HepG2 (cell line): ENCODE measurements around the gene UPB1. TPM values are rescaled to one million over a fixed set of nuclear protein-coding genes. Genes with fewer than 3 reads are reported as not detected.

Source experiments
- CEBPZ ChIP-seq: IDR thresholded peaks from 2 replicates; pipeline ENCODE4 v1.6.1; 2012; ENCODE audit warnings: low read length, improper control_type of control experiment
- CHD4 ChIP-seq: fragments of 200-600 bp; sonication (generic); IDR thresholded peaks from 2 replicates; pipeline ENCODE4 v1.7.0; 2017; ENCODE audit warnings: mild to moderate bottlenecking, low read length, borderline replicate concordance
- CREB3 ChIP-seq: sonication (generic); formaldehyde crosslinking; IDR thresholded peaks from 2 replicates; pipeline ENCODE4 v1.5.0; 2020; ENCODE audit warnings: missing genetic modification reagents
- ELF1 ChIP-seq: sonication (generic); formaldehyde crosslinking; IDR thresholded peaks from 2 replicates; pipeline ENCODE4 v1.4.0; 2020; ENCODE audit warnings: missing genetic modification reagents
- FOXA1 ChIP-seq, 2 experiments: fragments of 450-650 bp in 1 of 2; sonication (generic) in 1 of 2; formaldehyde crosslinking in 1 of 2; IDR thresholded peaks; 2 replicates each; pipeline versions ENCODE4 v1.4.0 to v1.6.1; 2016 to 2020; ENCODE audit warnings: missing genetic modification reagents in 1 of 2
- GRHL1 ChIP-seq: sonication (generic); formaldehyde crosslinking; conservative IDR thresholded peaks from 2 replicates; pipeline ENCODE4 v1.8.0; 2022; ENCODE audit warnings: missing genetic modification reagents
- IRX3 ChIP-seq: sonication (generic); formaldehyde crosslinking; IDR thresholded peaks from 2 replicates; pipeline ENCODE4 v1.8.1; 2023; ENCODE audit warnings: mild to moderate bottlenecking, low read depth, missing genetic modification reagents, borderline replicate concordance
- MED8 ChIP-seq: sonication (generic); formaldehyde crosslinking; IDR thresholded peaks from 2 replicates; pipeline ENCODE4 v1.8.1; 2023; ENCODE audit warnings: mild to moderate bottlenecking, missing genetic modification reagents; ENCODE audit not compliant: insufficient replicate concordance
- PHF21A ChIP-seq: sonication (generic); formaldehyde crosslinking; IDR thresholded peaks from 2 replicates; pipeline ENCODE4 v1.5.0; 2020; ENCODE audit warnings: mild to moderate bottlenecking, missing genetic modification reagents
- PHF8 ChIP-seq: sonication (generic); formaldehyde crosslinking; IDR thresholded peaks from 2 replicates; pipeline ENCODE4 v1.5.0; 2020; ENCODE audit warnings: missing genetic modification reagents
- PLRG1 ChIP-seq: fragments of 450-650 bp; conservative IDR thresholded peaks from 2 replicates; pipeline ENCODE4 v1.6.1; 2016
- POLR2A ChIP-seq, 2 experiments: IDR thresholded peaks; 2 replicates each; pipeline ENCODE4 v1.6.1; 2011; ENCODE audit warnings: low read depth in 2 of 2, low read length in 2 of 2, mild to moderate bottlenecking in 1 of 2, moderate library complexity in 1 of 2; ENCODE audit not compliant: insufficient read depth in 1 of 2
- POLR2G ChIP-seq: fragments of 200-400 bp; formaldehyde crosslinking; IDR thresholded peaks from 2 replicates; pipeline ENCODE4 v1.6.1; 2018; ENCODE audit warnings: mild to moderate bottlenecking, low read depth, low read length, moderate library complexity
- THAP7 ChIP-seq: sonication (generic); formaldehyde crosslinking; IDR thresholded peaks from 2 replicates; pipeline ENCODE4 v1.8.1; 2023; ENCODE audit warnings: mild to moderate bottlenecking, missing genetic modification reagents
- TOPORS ChIP-seq: sonication (generic); formaldehyde crosslinking; IDR thresholded peaks from 2 replicates; pipeline ENCODE4 v1.8.0; 2023; ENCODE audit warnings: mild to moderate bottlenecking, missing genetic modification reagents
- ZBTB20 ChIP-seq: sonication (generic); formaldehyde crosslinking; IDR thresholded peaks from 2 replicates; pipeline ENCODE4 v1.8.1; 2023; ENCODE audit warnings: missing genetic modification reagents, low read depth, mild to moderate bottlenecking, borderline replicate concordance
- ZBTB46 ChIP-seq: sonication (generic); formaldehyde crosslinking; IDR thresholded peaks from 2 replicates; pipeline ENCODE4 v1.4.0; 2020; ENCODE audit warnings: mild to moderate bottlenecking, missing genetic modification reagents, borderline replicate concordance
- ZNF136 ChIP-seq: sonication (generic); formaldehyde crosslinking; IDR thresholded peaks from 2 replicates; pipeline ENCODE4 v1.8.1; 2022; ENCODE audit warnings: low read depth, mild to moderate bottlenecking, moderate library complexity, missing genetic modification reagents
- ZNF24 ChIP-seq: fragments of 450-650 bp; IDR thresholded peaks from 2 replicates; pipeline ENCODE4 v1.6.1; 2017; ENCODE audit warnings: antibody characterized with exemption, mild to moderate bottlenecking
- ZNF569 ChIP-seq: sonication (generic); formaldehyde crosslinking; IDR thresholded peaks from 2 replicates; pipeline ENCODE4 v1.5.0; 2020; ENCODE audit warnings: mild to moderate bottlenecking, missing genetic modification reagents, moderate library complexity, borderline replicate concordance
- ZNF577 ChIP-seq: sonication (generic); formaldehyde crosslinking; IDR thresholded peaks from 2 replicates; pipeline ENCODE4 v1.4.0; 2020; ENCODE audit warnings: mild to moderate bottlenecking, low read depth, missing genetic modification reagents, borderline replicate concordance
- ZSCAN30 ChIP-seq: sonication (generic); formaldehyde crosslinking; IDR thresholded peaks from 2 replicates; pipeline ENCODE4 v1.5.0; 2020; ENCODE audit warnings: mild to moderate bottlenecking, missing genetic modification reagents
- polyA plus RNA-seq, 8 experiments: library from polyadenylated mRNA; depleted of rRNA in 3 of 8; stranded (reverse) in 7 of 8; unstranded in 1 of 8; fragments of >200 nt; fragmentation: Illumina TruSeq in 4 of 8; extraction: Trizol in 4 of 8; gene quantifications; 2 replicates each; pipeline versions ENCODE4 v1.2.1 to v1.2.3, GENCODE V29; 2011 to 2016; ENCODE audit warnings: low read depth in 4 of 8, missing spikeins in 1 of 8, mixed read lengths in 1 of 8; ENCODE audit not compliant: insufficient read depth in 1 of 8
- total RNA-seq, 5 experiments: library from RNA; depleted of rRNA; stranded (reverse); fragments of >200 nt; fragmentation: Illumina TruSeq; extraction: Trizol; gene quantifications; 2 replicates each; pipeline ENCODE4 v1.2.3, GENCODE V29; 2016; ENCODE audit warnings: low read depth in 1 of 5

UPB1 gene
- total and polyA plus RNA-seq, 2 of the 13 experiments (the other 11 are each of a cell fraction or from before 2014, with no cell fraction given): 0.38 to 1.2 TPM

GRCh38 chr22:24521791-24522245 is 26.7 kb downstream of the UPB1 start (continued):
- no peak for TF ChIP-seq TOPORS (CRISPR knock-in tag)
- no peak for TF ChIP-seq IRX3 (CRISPR knock-in tag)
- TF ChIP-seq CHD4: no peak
- TF ChIP-seq ZNF136 (CRISPR knock-in tag): no peak
- TF ChIP-seq THAP7 (CRISPR knock-in tag): no peak
- 0 out of 2 replicates have a peak, but pooled peaks have one; percentile 32 for TF ChIP-seq ZNF24
- TF ChIP-seq PHF21A: peak; percentile 50; the same call in 1 of the 2 replicates
- no peak for TF ChIP-seq PLRG1
- TF ChIP-seq CEBPZ: no peak
- no peak for TF ChIP-seq POLR2G
- no peak for TF ChIP-seq CREB3 (CRISPR knock-in tag)
- TF ChIP-seq PHF8 (CRISPR knock-in tag): no peak
- TF ChIP-seq ELF1: no peak
- no peak for TF ChIP-seq POLR2A (IDR thresholded peaks at IDR 0.05; ENCODE audit: insufficient read depth in 1 of 2, low read depth in 2 of 2, low read length in 2 of 2)
- no peak for TF ChIP-seq ZNF569 (CRISPR knock-in tag)
- no peak for TF ChIP-seq ZBTB20 (CRISPR knock-in tag)
- no peak for TF ChIP-seq MED8 (CRISPR knock-in tag)
- TF ChIP-seq ZBTB46 (CRISPR knock-in tag): no peak
- no peak for TF ChIP-seq ZNF577
- no peak for TF ChIP-seq GRHL1 (CRISPR knock-in tag)
- peak; percentile 28; the same call in 1 of the 2 replicates for TF ChIP-seq ZSCAN30 (CRISPR knock-in tag)
- no peak for TF ChIP-seq FOXA1 (IDR thresholded peaks at IDR 0.05)
- no peak for TF ChIP-seq FOXA1 (CRISPR knock-in tag; IDR thresholded peaks at IDR 0.05)
